GM12874 (cell line): ENCODE results near the gene FRAS1.

Source experiments
- TF ChIP-seq, protein P1 (sequence below): IDR thresholded peaks from 2 replicates; pipeline ENCODE4 v1.5.1; 2011; ENCODE audit warnings: low read depth, mild to moderate bottlenecking, control low read depth, low read length, moderate library complexity; ENCODE audit not compliant: insufficient read depth

Gene FRAS1

DNA sequence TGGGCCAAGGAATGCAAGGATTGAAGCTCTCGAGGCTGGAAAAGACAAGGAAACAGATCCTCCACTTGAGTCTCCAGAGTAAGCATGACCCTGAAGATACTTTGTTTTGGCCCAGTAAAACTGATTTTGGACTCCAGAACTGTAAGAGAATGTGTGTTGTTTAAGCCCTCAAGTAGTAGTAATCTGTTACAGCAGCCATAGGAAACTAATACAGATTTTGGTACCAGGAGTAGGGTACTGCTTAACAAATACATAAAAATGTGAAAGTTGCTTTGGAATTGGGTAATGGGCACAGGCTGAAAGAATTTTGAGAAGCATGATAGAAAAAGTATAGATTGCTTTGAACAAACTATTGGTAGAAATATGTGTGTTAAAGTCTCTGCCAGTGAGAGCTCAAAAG lies 17.4 kb upstream of the FRAS1 start:
- TF ChIP-seq, protein P1, sequence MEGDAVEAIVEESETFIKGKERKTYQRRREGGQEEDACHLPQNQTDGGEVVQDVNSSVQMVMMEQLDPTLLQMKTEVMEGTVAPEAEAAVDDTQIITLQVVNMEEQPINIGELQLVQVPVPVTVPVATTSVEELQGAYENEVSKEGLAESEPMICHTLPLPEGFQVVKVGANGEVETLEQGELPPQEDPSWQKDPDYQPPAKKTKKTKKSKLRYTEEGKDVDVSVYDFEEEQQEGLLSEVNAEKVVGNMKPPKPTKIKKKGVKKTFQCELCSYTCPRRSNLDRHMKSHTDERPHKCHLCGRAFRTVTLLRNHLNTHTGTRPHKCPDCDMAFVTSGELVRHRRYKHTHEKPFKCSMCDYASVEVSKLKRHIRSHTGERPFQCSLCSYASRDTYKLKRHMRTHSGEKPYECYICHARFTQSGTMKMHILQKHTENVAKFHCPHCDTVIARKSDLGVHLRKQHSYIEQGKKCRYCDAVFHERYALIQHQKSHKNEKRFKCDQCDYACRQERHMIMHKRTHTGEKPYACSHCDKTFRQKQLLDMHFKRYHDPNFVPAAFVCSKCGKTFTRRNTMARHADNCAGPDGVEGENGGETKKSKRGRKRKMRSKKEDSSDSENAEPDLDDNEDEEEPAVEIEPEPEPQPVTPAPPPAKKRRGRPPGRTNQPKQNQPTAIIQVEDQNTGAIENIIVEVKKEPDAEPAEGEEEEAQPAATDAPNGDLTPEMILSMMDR, result no peak

DNA sequence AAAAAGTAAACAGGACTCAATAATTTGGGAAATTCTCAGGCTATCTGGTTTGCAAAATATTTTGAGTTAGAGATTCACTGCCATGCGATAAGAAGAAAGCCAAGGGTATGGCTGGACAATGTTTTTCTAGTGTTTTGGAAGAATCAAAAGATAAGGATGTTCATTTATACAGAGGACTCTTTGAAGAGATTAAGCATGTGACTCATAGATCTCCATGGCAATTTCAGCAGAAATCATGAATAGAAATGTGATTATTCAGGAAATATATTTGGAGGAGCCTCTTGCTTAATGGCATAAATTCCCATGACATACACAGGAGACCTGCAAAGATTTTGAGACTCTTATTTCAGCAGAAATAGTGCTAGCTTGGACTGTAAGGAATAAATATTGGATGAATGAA lies 16.7 kb upstream of the FRAS1 start:
- TF ChIP-seq, protein P1, result no peak

DNA sequence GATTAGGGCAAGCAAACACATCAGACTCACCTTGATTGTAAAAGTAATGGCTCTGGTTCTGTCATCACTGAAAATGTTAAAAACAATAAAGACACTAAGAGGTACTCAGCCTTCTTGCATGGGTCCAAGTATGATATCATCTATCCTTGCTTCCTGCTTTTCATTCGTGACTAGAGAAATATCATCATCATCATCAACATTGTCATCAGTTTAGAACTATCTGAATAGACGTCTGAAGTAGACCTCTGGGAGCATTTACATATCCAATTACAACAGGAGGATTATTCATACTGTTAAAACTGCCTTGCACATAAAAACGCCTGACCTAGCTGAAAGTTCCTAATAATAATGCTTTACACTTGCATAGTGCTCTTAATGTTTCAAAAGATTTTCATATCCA lies 9.8 kb upstream of the FRAS1 start:
- TF ChIP-seq, protein P1, result no peak

DNA sequence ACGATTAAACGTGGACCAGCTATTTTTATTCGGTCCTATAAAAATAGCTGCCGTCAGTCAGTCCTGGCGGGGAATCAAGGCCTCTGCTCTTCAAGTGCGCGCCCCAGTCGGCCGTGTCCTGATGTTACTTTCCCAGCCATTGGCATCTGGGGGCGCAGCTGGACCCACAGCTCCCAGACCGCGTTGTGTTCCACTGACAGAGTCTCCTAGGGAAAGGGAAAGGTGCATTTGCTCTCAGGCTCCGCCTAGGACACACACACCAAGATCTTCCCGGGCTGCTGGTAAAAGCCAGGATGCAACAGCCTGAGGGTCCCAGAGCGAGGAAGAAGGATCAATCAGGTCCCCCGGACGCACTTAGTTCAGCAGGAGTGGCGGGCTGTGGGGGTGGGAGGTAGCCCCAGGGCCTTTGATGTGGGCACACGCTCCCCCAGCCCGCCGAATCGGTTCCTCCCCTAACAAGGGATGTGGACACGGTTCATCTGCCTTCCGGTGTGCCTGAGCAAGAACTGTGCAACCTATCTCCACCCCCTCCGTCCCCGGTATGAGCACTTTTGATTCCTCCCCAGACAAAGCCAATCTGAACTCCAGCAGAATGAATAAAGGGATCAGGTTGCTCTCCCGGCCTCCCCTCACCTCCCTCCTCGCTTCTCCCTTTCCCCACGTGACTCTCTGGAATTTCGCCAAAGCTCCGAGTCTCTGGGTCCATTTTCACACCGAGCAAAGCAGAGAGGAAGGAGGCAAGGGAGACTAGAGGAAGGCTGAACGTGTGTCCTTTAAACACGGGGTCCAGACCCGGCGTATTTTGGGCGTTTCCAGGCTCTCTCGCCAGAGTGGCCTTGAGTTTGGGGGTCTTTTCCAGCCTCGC lies 626 bp upstream of the FRAS1 start:
- TF ChIP-seq, protein P1, result no peak

DNA sequence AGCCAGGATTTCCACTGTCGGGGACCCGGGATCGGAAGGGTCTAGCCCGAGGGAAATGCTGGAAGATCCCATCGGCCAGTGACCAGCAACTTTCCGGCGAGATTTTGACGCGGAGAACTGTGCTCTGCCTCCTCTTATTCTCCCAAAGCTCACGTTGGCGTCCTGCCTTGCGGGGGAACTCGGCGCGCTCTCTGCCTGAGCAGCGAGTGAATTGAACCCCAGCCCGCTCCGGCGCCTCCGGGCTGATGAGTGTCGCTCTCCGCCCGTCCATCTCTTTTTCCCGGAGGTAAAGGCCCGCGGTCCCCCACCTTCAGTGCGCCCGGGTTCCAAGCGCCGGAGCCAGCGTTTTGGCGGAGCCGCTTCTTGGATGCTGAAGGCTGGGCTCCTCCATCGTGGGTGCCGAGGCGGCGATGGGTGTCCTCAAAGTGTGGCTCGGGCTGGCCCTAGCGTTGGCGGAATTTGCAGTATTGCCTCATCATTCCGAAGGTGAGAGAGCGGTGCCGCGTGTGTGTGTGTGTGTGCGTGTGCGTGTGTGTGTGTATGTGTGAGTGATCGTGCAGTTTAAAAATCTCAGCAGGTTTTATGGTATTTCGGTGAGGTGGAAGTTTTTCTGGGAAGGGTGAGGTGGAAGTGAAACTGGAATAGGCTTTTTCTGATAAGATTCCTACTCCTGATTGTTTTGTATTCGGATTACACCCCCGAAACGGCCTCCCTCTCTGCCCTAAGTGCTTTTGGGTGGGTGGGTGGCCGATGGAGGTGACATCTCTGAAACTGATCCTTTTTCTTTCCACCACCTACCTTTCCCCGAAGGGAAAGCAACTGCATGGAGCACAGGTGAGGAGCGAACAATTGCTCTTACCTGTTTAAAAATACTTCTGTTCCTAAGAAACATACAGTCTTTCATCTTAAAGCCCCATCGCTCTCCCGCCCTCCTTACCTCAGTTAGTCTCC lies 752 bp downstream of the FRAS1 start:
- TF ChIP-seq, protein P1, result no peak

DNA sequence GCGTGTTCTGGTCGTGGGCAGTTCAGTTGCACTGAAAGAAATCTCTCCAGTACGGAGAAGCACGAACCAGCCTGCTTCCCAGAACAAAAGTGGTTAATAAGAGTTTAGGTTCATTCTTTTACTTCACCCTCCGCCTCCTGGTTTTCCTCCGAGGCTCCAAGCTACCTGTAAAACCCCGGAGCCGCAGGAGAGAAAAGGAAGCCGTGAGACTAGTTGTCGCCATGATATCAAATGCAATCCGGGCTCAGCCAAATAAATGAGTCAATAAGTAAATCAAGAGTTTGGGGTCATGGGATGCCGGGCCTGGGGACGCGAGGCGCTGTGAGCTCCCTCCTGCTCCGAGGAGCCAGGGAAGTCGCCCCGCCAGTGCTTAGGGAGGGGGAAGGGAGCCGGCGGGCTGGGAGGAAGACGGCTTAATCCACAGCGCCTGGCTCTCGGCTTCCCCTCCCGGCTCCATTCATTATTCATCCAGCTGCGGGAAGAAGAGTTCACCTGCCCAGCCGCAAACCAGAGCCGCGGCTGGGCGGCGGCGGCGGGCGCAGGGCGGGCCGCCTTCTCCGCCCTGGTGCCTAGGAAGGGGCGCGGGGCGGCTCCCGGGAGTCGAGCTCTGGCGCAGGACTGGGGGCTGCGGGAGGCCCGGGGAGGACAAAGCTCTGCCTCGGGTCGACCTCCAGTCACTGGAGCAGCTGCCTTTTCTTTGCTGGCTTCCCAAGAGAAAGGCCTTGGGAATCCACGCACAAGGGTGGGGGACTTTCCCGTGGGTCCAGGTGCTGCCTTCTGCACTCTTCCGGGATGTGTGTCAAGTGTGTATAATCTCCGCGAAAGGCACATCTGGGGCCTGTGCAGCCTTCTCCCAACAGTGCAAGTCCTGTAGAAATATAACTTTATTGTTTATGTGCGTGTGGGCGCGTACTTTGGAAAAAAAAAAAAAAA lies 1.7 kb downstream of the FRAS1 start:
- TF ChIP-seq, protein P1, result no peak
